Activated T-helper 2 cell treated with anti-CD3 and anti-CD28 coated beads, Interferon-gamma antibody, Interleukin-2, Interleukin-4, amounts not matched to agents 10 μg/mL and 5 μg/mL and 100 μg/mL, durations not matched to agents 14 hours and 24 hours and 36 hours (primary cell): ENCODE measurements around the gene CDH4. TPM values are rescaled to one million over a fixed set of nuclear protein-coding genes. Genes with fewer than 3 reads are reported as not detected.
"Not testable (repeated sequence)": the region's sequence is repeated elsewhere in the genome, so short reads cannot be mapped to it uniquely, and the experiment has no call there.

Experiments
- DNase-seq: peaks from one replicate; pipeline ENCODE4 v3.0.0; 2021; ENCODE audit warnings: low spot score
- H3K27ac Mint-ChIP-seq: one replicate; pipeline ENCODE4 v1.8.0; 2021; ENCODE audit warnings: mixed read lengths
- H3K27me3 Mint-ChIP-seq: one replicate; pipeline ENCODE4 v1.8.0; 2021; ENCODE audit warnings: low read depth, mixed read lengths
- H3K36me3 Mint-ChIP-seq: one replicate; pipeline ENCODE4 v1.8.0; 2021; ENCODE audit warnings: low read depth, mixed read lengths
- H3K4me1 Mint-ChIP-seq: one replicate; pipeline ENCODE4 v1.8.0; 2021; ENCODE audit warnings: low read depth, mixed read lengths
- H3K4me3 Mint-ChIP-seq: one replicate; pipeline ENCODE4 v1.8.0; 2021; ENCODE audit warnings: low read depth, mild to moderate bottlenecking, moderate library complexity, mixed read lengths
- H3K9me3 Mint-ChIP-seq: one replicate; pipeline ENCODE4 v1.8.0; 2021; ENCODE audit warnings: mixed read lengths
- intact Hi-C: fragments of 100-400 bp; cut with micrococcal nuclease; formaldehyde crosslinking; loops from one replicate; pipeline ENCODE4 v1.15.1; 2023
- total RNA-seq: library from RNA; stranded (reverse); gene quantifications from 2 replicates; pipeline ENCODE4 v1.2.3, GENCODE V29; 2022

Gene CDH4
- total RNA-seq, 1 donor from 2014 or later, result not detected

- H3K9me3 Mint-ChIP-seq, result no peaks in the 10 kb centered on the region
- no peak for DNase-seq
- H3K4me3 Mint-ChIP-seq, result no peak overlapping the region
- peaks cover 3% of the 10 kb centered on the region for H3K27me3 Mint-ChIP-seq
- H3K4me1 Mint-ChIP-seq, result no peaks in the 10 kb centered on the region
- peaks cover 16% of the 10 kb centered on the region for H3K36me3 Mint-ChIP-seq
- intact Hi-C loops, result no loop called here
- no peak overlapping the region for H3K27ac Mint-ChIP-seq
Measured at GRCh38 chr20:61970357-61970756, 718.3 kb downstream of the CDH4 start.

- H3K36me3 Mint-ChIP-seq, result peaks cover 24% of the 10 kb centered on the region
- H3K4me1 Mint-ChIP-seq, intact Hi-C loops, H3K4me3 Mint-ChIP-seq, H3K27me3 Mint-ChIP-seq, H3K27ac Mint-ChIP-seq, H3K9me3 Mint-ChIP-seq, DNase-seq: not testable (repeated sequence)
Measured at GRCh38 chr20:61971595-61971994, 719.5 kb downstream of the CDH4 start.

- intact Hi-C loops, result no loop called here
- Mint-ChIP-seq H3K4me1 (no peaks in the 10 kb centered on the region), H3K27me3 (no peaks in the 10 kb centered on the region), H3K27ac (no peak overlapping the region), H3K36me3 (peaks cover 24% of the 10 kb centered on the region), H3K4me3 (no peak overlapping the region), H3K9me3 (no peaks in the 10 kb centered on the region)
- no peak for DNase-seq
Measured at GRCh38 chr20:61972636-61973508, 720.8 kb downstream of the CDH4 start.

GRCh38 chr20:61973515-61974356 lies 721.7 kb downstream of the CDH4 start:
- H3K27me3 Mint-ChIP-seq, result no peaks in the 10 kb centered on the region
- H3K27ac Mint-ChIP-seq, result no peak overlapping the region
- intact Hi-C loops, result no loop called here
- H3K9me3 Mint-ChIP-seq, result no peaks in the 10 kb centered on the region
- H3K36me3 Mint-ChIP-seq, result peaks cover 24% of the 10 kb centered on the region
- no peak overlapping the region for H3K4me3 Mint-ChIP-seq
- H3K4me1 Mint-ChIP-seq, result no peaks in the 10 kb centered on the region
- no peak for DNase-seq

GRCh38 chr20:61974357-61974665 lies 722.2 kb downstream of the CDH4 start:
- Mint-ChIP-seq H3K36me3 (peaks cover 26% of the 10 kb centered on the region), H3K27ac (no peak overlapping the region), H3K27me3 (no peaks in the 10 kb centered on the region), H3K9me3 (no peaks in the 10 kb centered on the region), H3K4me1 (no peaks in the 10 kb centered on the region), H3K4me3 (no peak overlapping the region)
- intact Hi-C loops, result no loop called here
- DNase-seq, result no peak

GRCh38 chr20:61975407-61976129 lies 723.5 kb downstream of the CDH4 start:
- Mint-ChIP-seq H3K36me3 (peaks cover 30% of the 10 kb centered on the region), H3K27me3 (no peaks in the 10 kb centered on the region), H3K4me3 (no peak overlapping the region), H3K27ac (no peak overlapping the region), H3K4me1 (no peaks in the 10 kb centered on the region), H3K9me3 (no peaks in the 10 kb centered on the region)
- DNase-seq, result no peak
- intact Hi-C loops, result no loop called here

GRCh38 chr20:61976263-61976643 lies 724.2 kb downstream of the CDH4 start:
- H3K4me1 Mint-ChIP-seq, result peaks cover 2% of the 10 kb centered on the region
- intact Hi-C loops, result no loop called here
- H3K4me3 Mint-ChIP-seq, result no peak overlapping the region
- H3K27me3 Mint-ChIP-seq, result no peaks in the 10 kb centered on the region
- peaks cover 3% of the 10 kb centered on the region for H3K9me3 Mint-ChIP-seq
- no peak for DNase-seq
- H3K27ac Mint-ChIP-seq, result no peak overlapping the region
- peaks cover 36% of the 10 kb centered on the region for H3K36me3 Mint-ChIP-seq

GRCh38 chr20:61976644-61977418 lies 724.8 kb downstream of the CDH4 start:
- no peak overlapping the region for H3K4me3 Mint-ChIP-seq
- no peak overlapping the region for H3K27ac Mint-ChIP-seq
- intact Hi-C loops, result no loop called here
- H3K9me3 Mint-ChIP-seq, result peaks cover 7% of the 10 kb centered on the region
- no peak for DNase-seq
- peaks cover 41% of the 10 kb centered on the region for H3K36me3 Mint-ChIP-seq
- H3K27me3 Mint-ChIP-seq, result no peaks in the 10 kb centered on the region
- H3K4me1 Mint-ChIP-seq, result peaks cover 4% of the 10 kb centered on the region

GRCh38 chr20:61977419-61977786 lies 725.3 kb downstream of the CDH4 start:
- intact Hi-C loops, result no loop called here
- H3K9me3 Mint-ChIP-seq, result peaks cover 12% of the 10 kb centered on the region
- no peaks in the 10 kb centered on the region for H3K27me3 Mint-ChIP-seq
- no peak overlapping the region for H3K27ac Mint-ChIP-seq
- H3K36me3 Mint-ChIP-seq, result peaks cover 46% of the 10 kb centered on the region
- H3K4me3 Mint-ChIP-seq, result no peak overlapping the region
- peaks cover 9% of the 10 kb centered on the region for H3K4me1 Mint-ChIP-seq
- no peak for DNase-seq

GRCh38 chr20:61978491-61978890 lies 726.4 kb downstream of the CDH4 start:
- Mint-ChIP-seq H3K4me1 (peaks cover 9% of the 10 kb centered on the region), H3K27me3 (no peaks in the 10 kb centered on the region), H3K9me3 (peaks cover 12% of the 10 kb centered on the region), H3K4me3 (no peak overlapping the region), H3K27ac (no peak overlapping the region), H3K36me3 (peaks cover 45% of the 10 kb centered on the region)
- no peak for DNase-seq
- intact Hi-C loops, result no loop called here

GRCh38 chr20:61979090-61979489 lies 727.0 kb downstream of the CDH4 start:
- DNase-seq, result no peak
- peaks cover 12% of the 10 kb centered on the region for H3K9me3 Mint-ChIP-seq
- H3K36me3 Mint-ChIP-seq, result peaks cover 47% of the 10 kb centered on the region
- H3K4me1 Mint-ChIP-seq, result peaks cover 9% of the 10 kb centered on the region
- H3K4me3 Mint-ChIP-seq, result no peak overlapping the region
- no peaks in the 10 kb centered on the region for H3K27me3 Mint-ChIP-seq
- no peak overlapping the region for H3K27ac Mint-ChIP-seq
- intact Hi-C loops, result no loop called here
